Adrenal gland (tissue), 5 donors: ENCODE measurements around the gene HYAL1.

Experiments
- POLR2A ChIP-seq, 2 donors: fragments of 450-650 bp; IDR thresholded peaks; one replicate each; pipeline ENCODE4 v1.6.1; 2017; ENCODE audit warnings: antibody characterized with exemption in 2 of 2, mild to moderate bottlenecking in 2 of 2, moderate library complexity in 1 of 2
- TF ChIP-seq, protein P1 (sequence below), 6 experiments: fragments of 450-650 bp in 4 of 6; fragments of 200-600 bp in 2 of 6; sonication (generic) in 1 of 6; IDR thresholded peaks; 1 replicate in 5 of 6; 2 replicates in 1 of 6; pipeline versions ENCODE4 v1.5.1 to v1.8.0; 2016 to 2021; ENCODE audit warnings: antibody characterized with exemption in 6 of 6, mild to moderate bottlenecking in 2 of 6, moderate library complexity in 1 of 6
- donor health status: DM: no; HTN: no; CAD: no.

DNA sequence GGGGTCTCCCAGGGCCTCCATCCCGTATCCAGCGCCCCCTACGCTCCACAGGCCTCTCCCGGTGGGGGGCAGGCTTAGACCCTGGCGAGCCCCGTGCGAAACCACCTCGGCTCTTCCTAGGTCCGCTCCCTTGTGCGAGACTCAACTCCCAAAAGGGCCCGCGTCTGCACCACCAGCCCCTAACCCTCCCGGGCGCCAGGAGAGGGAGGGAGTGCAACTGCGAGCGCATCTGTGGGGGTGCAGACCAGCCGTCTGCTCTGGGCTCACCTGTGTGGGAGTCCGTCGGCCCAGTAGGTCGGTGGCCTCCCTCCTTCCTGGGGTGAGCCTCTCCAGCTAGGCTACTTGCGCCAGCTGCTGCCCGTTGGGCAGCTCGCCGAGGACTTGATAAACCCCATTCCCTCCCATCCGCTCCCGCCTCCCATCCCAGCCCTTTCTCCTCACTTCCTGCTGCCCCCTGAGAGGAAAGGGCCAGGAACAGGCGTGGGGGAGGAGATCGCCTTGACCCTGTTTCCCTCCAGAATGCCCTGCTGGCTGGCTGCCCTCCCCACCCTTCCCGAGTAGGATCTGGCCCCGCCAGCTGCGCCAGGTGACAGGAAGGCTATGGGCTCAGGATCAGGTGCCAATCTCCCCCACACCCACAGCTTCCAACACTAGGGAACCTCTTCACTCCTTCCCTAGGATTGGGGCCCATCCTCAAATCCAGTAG is 19.2 kb upstream of the HYAL1 start, which contains the start of gene HYAL2:
- TF ChIP-seq, protein P1, sequence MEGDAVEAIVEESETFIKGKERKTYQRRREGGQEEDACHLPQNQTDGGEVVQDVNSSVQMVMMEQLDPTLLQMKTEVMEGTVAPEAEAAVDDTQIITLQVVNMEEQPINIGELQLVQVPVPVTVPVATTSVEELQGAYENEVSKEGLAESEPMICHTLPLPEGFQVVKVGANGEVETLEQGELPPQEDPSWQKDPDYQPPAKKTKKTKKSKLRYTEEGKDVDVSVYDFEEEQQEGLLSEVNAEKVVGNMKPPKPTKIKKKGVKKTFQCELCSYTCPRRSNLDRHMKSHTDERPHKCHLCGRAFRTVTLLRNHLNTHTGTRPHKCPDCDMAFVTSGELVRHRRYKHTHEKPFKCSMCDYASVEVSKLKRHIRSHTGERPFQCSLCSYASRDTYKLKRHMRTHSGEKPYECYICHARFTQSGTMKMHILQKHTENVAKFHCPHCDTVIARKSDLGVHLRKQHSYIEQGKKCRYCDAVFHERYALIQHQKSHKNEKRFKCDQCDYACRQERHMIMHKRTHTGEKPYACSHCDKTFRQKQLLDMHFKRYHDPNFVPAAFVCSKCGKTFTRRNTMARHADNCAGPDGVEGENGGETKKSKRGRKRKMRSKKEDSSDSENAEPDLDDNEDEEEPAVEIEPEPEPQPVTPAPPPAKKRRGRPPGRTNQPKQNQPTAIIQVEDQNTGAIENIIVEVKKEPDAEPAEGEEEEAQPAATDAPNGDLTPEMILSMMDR (IDR thresholded peaks at IDR 0.05), result peak in 1 of 6 experiments; percentile 1
- TF ChIP-seq POLR2A (IDR thresholded peaks at IDR 0.05), result peak in 1 of 2 donors; percentile 34
